GM23338 (cell line): ENCODE data around the gene CHMP6. TPM values are rescaled to one million over a fixed set of nuclear protein-coding genes. Genes with fewer than 3 reads are reported as not detected.

ENCODE experiments used
- ATAC-seq: fragments of 200-7000 bp; cut with Tn5 transposase; 3 replicates; pipeline ENCODE4 v1.9.1; 2020
- DNase-seq: peaks from one replicate; pipeline ENCODE4 v3.0.0-alpha.2; 2015; ENCODE audit warnings: low spot score
- H2AFZ ChIP-seq: fragments of 200-600 bp; sonication (generic); 2 replicates; pipeline ENCODE4 v1.8.0; 2016; ENCODE audit warnings: antibody characterized with exemption, mild to moderate bottlenecking, moderate library complexity
- H3F3A ChIP-seq: fragments of 200-600 bp; sonication (generic); replicated peaks from 2 replicates; pipeline ENCODE4 v1.8.0; 2017; ENCODE audit warnings: antibody characterized with exemption, mixed run types, low read depth
- H3K27ac ChIP-seq: fragments of 200-600 bp; sonication (generic); 2 replicates; pipeline ENCODE4 v1.6.1; 2016; ENCODE audit warnings: low read depth
- H3K27me3 ChIP-seq: fragments of 200-600 bp; sonication (generic); 2 replicates; pipeline ENCODE4 v1.8.0; 2016; ENCODE audit warnings: mild to moderate bottlenecking, mixed run types, moderate library complexity; ENCODE audit not compliant: insufficient read depth
- H3K36me3 ChIP-seq: fragments of 200-600 bp; sonication (generic); 2 replicates; pipeline ENCODE4 v1.8.0; 2016; ENCODE audit warnings: mild to moderate bottlenecking; ENCODE audit not compliant: insufficient read depth
- H3K4me1 ChIP-seq: fragments of 200-600 bp; sonication (generic); 2 replicates; pipeline ENCODE4 v1.8.0; 2016; ENCODE audit warnings: mild to moderate bottlenecking, moderate library complexity; ENCODE audit not compliant: insufficient read depth
- H3K4me2 ChIP-seq: fragments of 200-600 bp; sonication (generic); 2 replicates; pipeline ENCODE4 v1.7.1; 2017; ENCODE audit warnings: mixed run types
- H3K4me3 ChIP-seq: fragments of 200-600 bp; sonication (generic); 2 replicates; pipeline ENCODE4 v1.6.1; 2016; ENCODE audit warnings: mixed run types
- H3K79me2 ChIP-seq: fragments of 200-600 bp; sonication (generic); replicated peaks from 2 replicates; pipeline ENCODE4 v1.8.0; 2017; ENCODE audit warnings: mild to moderate bottlenecking; ENCODE audit not compliant: insufficient read depth
- H3K9me2 ChIP-seq: fragments of 200-600 bp; sonication (generic); 2 replicates; pipeline ENCODE4 v1.8.0; 2017; ENCODE audit not compliant: insufficient read depth
- H4K20me1 ChIP-seq: fragments of 200-600 bp; sonication (generic); replicated peaks from 2 replicates; pipeline ENCODE4 v1.8.0; 2017; ENCODE audit warnings: mild to moderate bottlenecking; ENCODE audit not compliant: insufficient read depth
- H3K27ac Mint-ChIP-seq: 2 replicates; pipeline ENCODE4 v1.8.0; 2020; ENCODE audit warnings: inconsistent platforms, mild to moderate bottlenecking, moderate library complexity, mixed read lengths
- H3K27me3 Mint-ChIP-seq: 3 replicates; pipeline ENCODE4 v1.8.0; 2022; ENCODE audit warnings: low read depth, mild to moderate bottlenecking, moderate library complexity, mixed read lengths, inconsistent platforms; ENCODE audit not compliant: insufficient read depth, poor library complexity
- H3K36me3 Mint-ChIP-seq: 3 replicates; pipeline ENCODE4 v1.8.0; 2021; ENCODE audit warnings: low read depth, mild to moderate bottlenecking, inconsistent platforms, moderate library complexity, mixed read lengths
- H3K4me1 Mint-ChIP-seq: 3 replicates; pipeline ENCODE4 v1.8.0; 2020; ENCODE audit warnings: mild to moderate bottlenecking, inconsistent platforms, mixed read lengths
- H3K4me3 Mint-ChIP-seq: 3 replicates; pipeline ENCODE4 v1.8.0; 2021; ENCODE audit warnings: moderate library complexity, mild to moderate bottlenecking, inconsistent platforms, mixed read lengths
- H3K9me3 Mint-ChIP-seq: 3 replicates; pipeline ENCODE4 v1.8.0; 2020; ENCODE audit warnings: moderate library complexity, mild to moderate bottlenecking, inconsistent platforms, mixed read lengths
- CREB1 ChIP-seq: fragments of 250-450 bp; sonication (Bioruptor Pico); IDR thresholded peaks from 2 replicates; pipeline ENCODE4 v1.5.0; 2020; ENCODE audit warnings: low read depth, mild to moderate bottlenecking, moderate library complexity
- CTCF ChIP-seq, 2 experiments: fragments of 200-600 bp in 1 of 2; sonication (generic) in 1 of 2; conservative IDR thresholded peaks; 2 replicates each; pipeline versions ENCODE4 v1.5.1 to v1.6.1; 2016 to 2017; ENCODE audit warnings: antibody characterized with exemption in 2 of 2, low read depth in 2 of 2, mild to moderate bottlenecking in 2 of 2, moderate library complexity in 1 of 2
- ETS1 ChIP-seq: IDR thresholded peaks from 2 replicates; pipeline ENCODE4 v1.6.1; 2016; ENCODE audit warnings: antibody characterized with exemption
- EZH2 ChIP-seq: fragments of 200-600 bp; sonication (generic); IDR thresholded peaks from one replicate; pipeline ENCODE4 v1.8.0; 2017; ENCODE audit warnings: antibody characterized with exemption, mild to moderate bottlenecking, low read depth; ENCODE audit not compliant: unreplicated experiment
- EZH2phosphoT487 ChIP-seq: fragments of 200-600 bp; sonication (generic); IDR thresholded peaks from one replicate; pipeline ENCODE4 v1.8.1; 2018; ENCODE audit warnings: antibody characterized with exemption; ENCODE audit not compliant: unreplicated experiment
- JUNB ChIP-seq: IDR thresholded peaks from one replicate; pipeline ENCODE4 v1.6.1; 2016; ENCODE audit warnings: antibody characterized with exemption; ENCODE audit not compliant: unreplicated experiment
- NANOG ChIP-seq: IDR thresholded peaks from 2 replicates; pipeline ENCODE4 v1.6.1; 2016; ENCODE audit warnings: antibody characterized with exemption, borderline replicate concordance
- POLR2AphosphoS5 ChIP-seq: IDR thresholded peaks from 2 replicates; pipeline ENCODE4 v1.6.1; 2016; ENCODE audit warnings: antibody characterized with exemption, low read depth
- REST ChIP-seq: IDR thresholded peaks from one replicate; pipeline ENCODE4 v1.6.1; 2018; ENCODE audit warnings: antibody characterized with exemption; ENCODE audit not compliant: unreplicated experiment
- STAT1 ChIP-seq: IDR thresholded peaks from one replicate; pipeline ENCODE4 v1.6.1; 2016; ENCODE audit warnings: antibody characterized with exemption; ENCODE audit not compliant: unreplicated experiment
- ZNF114 ChIP-seq: fragments of 250-450 bp; sonication (Bioruptor Pico); IDR thresholded peaks from 2 replicates; pipeline ENCODE4 v1.5.0; 2020; ENCODE audit warnings: mild to moderate bottlenecking, moderate library complexity
- ZNF331 ChIP-seq: fragments of 250-450 bp; sonication (Bioruptor Pico); IDR thresholded peaks from 2 replicates; pipeline ENCODE4 v1.5.0; 2020; ENCODE audit warnings: low read depth, mild to moderate bottlenecking, moderate library complexity
- polyA plus RNA-seq: library from polyadenylated mRNA; unstranded; fragments of >200 nt; fragmentation: Nextera tagmentation; extraction: Ambion mirVana; gene quantifications from 2 replicates; pipeline ENCODE4 v1.2.1, GENCODE V29; 2016
- total RNA-seq: library from RNA; depleted of rRNA; stranded (reverse); fragments of >200 nt; shearing (Covaris generic); gene quantifications from 2 replicates; pipeline ENCODE4 v1.2.3, GENCODE V29; 2014
- TF ChIP-seq, protein P1 (sequence below): fragments of 250-450 bp; sonication (Bioruptor Pico); IDR thresholded peaks from 2 replicates; pipeline ENCODE4 v1.5.0; 2020; ENCODE audit warnings: mild to moderate bottlenecking, moderate library complexity

Gene CHMP6
- total and polyA plus RNA-seq, 2 experiments from 2014 or later, result 12.3 to 14.0 TPM

DNA sequence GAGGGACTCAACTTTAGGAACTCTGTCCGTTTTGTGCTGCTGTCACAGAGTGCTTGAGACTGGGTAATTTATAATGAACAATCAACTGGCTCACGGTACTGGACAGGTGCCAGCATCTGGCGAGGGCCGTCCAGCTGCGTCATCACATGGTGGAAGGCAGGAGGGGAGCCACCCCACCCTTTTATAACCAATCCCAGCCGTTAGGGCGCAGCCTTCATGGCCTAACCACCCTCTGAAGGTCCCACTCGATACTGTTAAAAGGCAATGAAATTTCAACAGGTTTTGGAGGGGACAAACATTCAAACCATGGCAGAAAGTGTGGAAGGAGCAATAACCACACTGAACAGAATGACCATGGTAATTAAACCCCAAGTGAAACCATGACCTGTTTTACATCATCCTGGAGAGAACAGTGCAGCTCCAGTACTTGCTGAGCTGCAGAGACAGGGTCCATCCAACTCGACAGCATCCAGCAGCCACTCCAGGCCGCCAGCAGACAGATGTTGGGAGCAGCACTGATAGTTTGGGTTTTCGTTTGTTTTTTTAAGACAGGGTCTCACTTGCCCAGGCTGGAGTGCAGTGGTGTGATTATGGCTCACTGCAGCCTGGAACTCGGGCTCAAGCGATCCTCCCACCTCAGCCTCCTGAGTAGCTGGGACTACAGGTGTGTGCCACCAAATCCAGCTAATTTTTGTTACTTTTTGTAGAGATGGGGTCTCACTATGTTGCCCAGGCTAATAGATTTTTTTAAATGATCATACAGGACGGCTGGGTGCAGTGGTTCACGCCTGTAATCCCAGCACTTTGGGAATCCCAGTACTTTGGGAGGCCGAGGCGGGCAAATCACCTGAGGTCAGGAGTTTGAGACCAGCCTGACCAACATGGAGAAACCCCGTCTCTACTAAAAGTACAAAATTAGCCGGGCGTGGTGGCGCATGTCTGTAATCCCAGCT, 11.0 kb downstream of the CHMP6 start:
- Mint-ChIP-seq H3K27me3 (peaks cover 45% of the 10 kb centered on the region), H3K27ac (no peak overlapping the region), H3K9me3 (no peaks in the 10 kb centered on the region), H3K4me3 (peak overlapping the region; percentile 55), H3K36me3 (peaks cover 4% of the 10 kb centered on the region; the same call in 1 of the 3 replicates), H3K4me1 (peaks cover 3% of the 10 kb centered on the region)
- no peaks in the 10 kb centered on the region for H3K4me1 ChIP-seq
- H3K4me3 ChIP-seq, result no peak overlapping the region
- ATAC-seq (no peak), DNase-seq (no peak)
- no peaks in the 10 kb centered on the region for H3K36me3 ChIP-seq
- TF ChIP-seq CTCF (conservative IDR thresholded peaks at IDR 0.05; ENCODE audit: low read depth in 2 of 2), result no peak
- no peak for TF ChIP-seq ZNF331 (CRISPR knock-in tag)
- TF ChIP-seq NANOG, result no peak
- no peak for TF ChIP-seq ZNF114 (CRISPR knock-in tag)
- no peak for TF ChIP-seq ETS1
- no peak for TF ChIP-seq STAT1
- TF ChIP-seq, protein P1, sequence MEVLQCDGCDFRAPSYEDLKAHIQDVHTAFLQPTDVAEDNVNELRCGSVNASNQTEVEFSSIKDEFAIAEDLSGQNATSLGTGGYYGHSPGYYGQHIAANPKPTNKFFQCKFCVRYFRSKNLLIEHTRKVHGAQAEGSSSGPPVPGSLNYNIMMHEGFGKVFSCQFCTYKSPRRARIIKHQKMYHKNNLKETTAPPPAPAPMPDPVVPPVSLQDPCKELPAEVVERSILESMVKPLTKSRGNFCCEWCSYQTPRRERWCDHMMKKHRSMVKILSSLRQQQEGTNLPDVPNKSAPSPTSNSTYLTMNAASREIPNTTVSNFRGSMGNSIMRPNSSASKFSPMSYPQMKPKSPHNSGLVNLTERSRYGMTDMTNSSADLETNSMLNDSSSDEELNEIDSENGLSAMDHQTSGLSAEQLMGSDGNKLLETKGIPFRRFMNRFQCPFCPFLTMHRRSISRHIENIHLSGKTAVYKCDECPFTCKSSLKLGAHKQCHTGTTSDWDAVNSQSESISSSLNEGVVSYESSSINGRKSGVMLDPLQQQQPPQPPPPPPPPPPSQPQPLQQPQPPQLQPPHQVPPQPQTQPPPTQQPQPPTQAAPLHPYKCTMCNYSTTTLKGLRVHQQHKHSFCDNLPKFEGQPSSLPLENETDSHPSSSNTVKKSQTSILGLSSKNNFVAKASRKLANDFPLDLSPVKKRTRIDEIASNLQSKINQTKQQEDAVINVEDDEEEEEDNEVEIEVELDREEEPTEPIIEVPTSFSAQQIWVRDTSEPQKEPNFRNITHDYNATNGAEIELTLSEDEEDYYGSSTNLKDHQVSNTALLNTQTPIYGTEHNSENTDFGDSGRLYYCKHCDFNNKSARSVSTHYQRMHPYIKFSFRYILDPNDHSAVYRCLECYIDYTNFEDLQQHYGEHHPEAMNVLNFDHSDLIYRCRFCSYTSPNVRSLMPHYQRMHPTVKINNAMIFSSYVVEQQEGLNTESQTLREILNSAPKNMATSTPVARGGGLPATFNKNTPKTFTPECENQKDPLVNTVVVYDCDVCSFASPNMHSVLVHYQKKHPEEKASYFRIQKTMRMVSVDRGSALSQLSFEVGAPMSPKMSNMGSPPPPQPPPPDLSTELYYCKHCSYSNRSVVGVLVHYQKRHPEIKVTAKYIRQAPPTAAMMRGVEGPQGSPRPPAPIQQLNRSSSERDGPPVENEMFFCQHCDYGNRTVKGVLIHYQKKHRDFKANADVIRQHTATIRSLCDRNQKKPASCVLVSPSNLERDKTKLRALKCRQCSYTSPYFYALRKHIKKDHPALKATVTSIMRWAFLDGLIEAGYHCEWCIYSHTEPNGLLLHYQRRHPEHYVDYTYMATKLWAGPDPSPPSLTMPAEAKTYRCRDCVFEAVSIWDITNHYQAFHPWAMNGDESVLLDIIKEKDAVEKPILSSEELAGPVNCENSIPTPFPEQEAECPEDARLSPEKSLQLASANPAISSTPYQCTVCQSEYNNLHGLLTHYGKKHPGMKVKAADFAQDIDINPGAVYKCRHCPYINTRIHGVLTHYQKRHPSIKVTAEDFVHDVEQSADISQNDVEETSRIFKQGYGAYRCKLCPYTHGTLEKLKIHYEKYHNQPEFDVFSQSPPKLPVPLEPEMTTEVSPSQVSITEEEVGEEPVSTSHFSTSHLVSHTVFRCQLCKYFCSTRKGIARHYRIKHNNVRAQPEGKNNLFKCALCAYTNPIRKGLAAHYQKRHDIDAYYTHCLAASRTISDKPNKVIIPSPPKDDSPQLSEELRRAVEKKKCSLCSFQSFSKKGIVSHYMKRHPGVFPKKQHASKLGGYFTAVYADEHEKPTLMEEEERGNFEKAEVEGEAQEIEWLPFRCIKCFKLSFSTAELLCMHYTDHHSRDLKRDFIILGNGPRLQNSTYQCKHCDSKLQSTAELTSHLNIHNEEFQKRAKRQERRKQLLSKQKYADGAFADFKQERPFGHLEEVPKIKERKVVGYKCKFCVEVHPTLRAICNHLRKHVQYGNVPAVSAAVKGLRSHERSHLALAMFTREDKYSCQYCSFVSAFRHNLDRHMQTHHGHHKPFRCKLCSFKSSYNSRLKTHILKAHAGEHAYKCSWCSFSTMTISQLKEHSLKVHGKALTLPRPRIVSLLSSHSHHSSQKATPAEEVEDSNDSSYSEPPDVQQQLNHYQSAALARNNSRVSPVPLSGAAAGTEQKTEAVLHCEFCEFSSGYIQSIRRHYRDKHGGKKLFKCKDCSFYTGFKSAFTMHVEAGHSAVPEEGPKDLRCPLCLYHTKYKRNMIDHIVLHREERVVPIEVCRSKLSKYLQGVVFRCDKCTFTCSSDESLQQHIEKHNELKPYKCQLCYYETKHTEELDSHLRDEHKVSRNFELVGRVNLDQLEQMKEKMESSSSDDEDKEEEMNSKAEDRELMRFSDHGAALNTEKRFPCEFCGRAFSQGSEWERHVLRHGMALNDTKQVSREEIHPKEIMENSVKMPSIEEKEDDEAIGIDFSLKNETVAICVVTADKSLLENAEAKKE, result no peak
- TF ChIP-seq REST, result no peak
- no peak for TF ChIP-seq JUNB
- no peak for TF ChIP-seq EZH2
- TF ChIP-seq EZH2phosphoT487, result no peak
- TF ChIP-seq POLR2AphosphoS5, result no peak
- no peak for TF ChIP-seq CREB1 (CRISPR knock-in tag)
- H3F3A ChIP-seq, result 0 out of 2 replicates have a peak, but pooled peaks cover 5% of the 10 kb centered on the region
- no peak overlapping the region for H2AFZ ChIP-seq
- H3K9me2 ChIP-seq, result no peaks in the 10 kb centered on the region
- peaks cover 42% of the 10 kb centered on the region for H3K27me3 ChIP-seq
- no peaks in the 10 kb centered on the region for H3K79me2 ChIP-seq
- H4K20me1 ChIP-seq, result no peaks in the 10 kb centered on the region
- no peak overlapping the region for H3K27ac ChIP-seq
- no peak overlapping the region for H3K4me2 ChIP-seq
